PC-3 (cell line): ENCODE measurements around the gene IQGAP3.
"Not testable (repeated sequence)": the region's sequence is repeated elsewhere in the genome, so short reads cannot be mapped to it uniquely, and the experiment has no call there.

ENCODE experiments used
- EZH2 ChIP-seq: fragments of 300-600 bp; sonication (generic); IDR thresholded peaks from one replicate; pipeline ENCODE4 v1.6.1; 2017; ENCODE audit warnings: antibody characterized with exemption, mild to moderate bottlenecking, low read length; ENCODE audit not compliant: unreplicated experiment
- TF ChIP-seq, protein P1 (sequence below): fragments of 300-600 bp; sonication (generic); conservative IDR thresholded peaks from 2 replicates; pipeline ENCODE4 v1.5.1; 2017; ENCODE audit warnings: antibody characterized with exemption, low read depth, mild to moderate bottlenecking, low read length

DNA sequence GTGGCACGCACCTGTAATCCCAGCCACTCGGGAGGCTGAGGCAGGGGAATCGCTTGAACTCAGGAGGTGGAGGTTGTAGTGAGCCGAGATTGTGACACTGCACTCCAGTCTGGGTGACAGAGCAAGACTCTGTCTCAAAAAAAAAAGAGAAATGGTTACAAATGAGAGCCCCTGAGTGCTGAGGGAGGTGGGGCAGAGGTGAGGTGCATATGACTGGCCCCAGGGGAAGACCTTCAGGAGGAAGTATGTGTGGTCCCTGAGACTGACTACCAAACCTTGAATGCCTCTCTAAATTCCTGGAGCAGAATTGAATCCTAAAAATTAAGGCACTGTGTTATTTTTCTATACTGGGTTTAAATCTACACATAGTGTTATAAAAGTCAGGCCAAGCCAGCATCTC lies 35.0 kb upstream of the IQGAP3 start:
- TF ChIP-seq EZH2, result not testable (repeated sequence)
- TF ChIP-seq, protein P1, sequence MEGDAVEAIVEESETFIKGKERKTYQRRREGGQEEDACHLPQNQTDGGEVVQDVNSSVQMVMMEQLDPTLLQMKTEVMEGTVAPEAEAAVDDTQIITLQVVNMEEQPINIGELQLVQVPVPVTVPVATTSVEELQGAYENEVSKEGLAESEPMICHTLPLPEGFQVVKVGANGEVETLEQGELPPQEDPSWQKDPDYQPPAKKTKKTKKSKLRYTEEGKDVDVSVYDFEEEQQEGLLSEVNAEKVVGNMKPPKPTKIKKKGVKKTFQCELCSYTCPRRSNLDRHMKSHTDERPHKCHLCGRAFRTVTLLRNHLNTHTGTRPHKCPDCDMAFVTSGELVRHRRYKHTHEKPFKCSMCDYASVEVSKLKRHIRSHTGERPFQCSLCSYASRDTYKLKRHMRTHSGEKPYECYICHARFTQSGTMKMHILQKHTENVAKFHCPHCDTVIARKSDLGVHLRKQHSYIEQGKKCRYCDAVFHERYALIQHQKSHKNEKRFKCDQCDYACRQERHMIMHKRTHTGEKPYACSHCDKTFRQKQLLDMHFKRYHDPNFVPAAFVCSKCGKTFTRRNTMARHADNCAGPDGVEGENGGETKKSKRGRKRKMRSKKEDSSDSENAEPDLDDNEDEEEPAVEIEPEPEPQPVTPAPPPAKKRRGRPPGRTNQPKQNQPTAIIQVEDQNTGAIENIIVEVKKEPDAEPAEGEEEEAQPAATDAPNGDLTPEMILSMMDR, result not testable (repeated sequence)
